Nephron (organoid): ENCODE measurements around the gene FEV.

Source experiments
- H3K27ac Mint-ChIP-seq, 3 experiments: 2 replicates each; pipeline ENCODE4 v1.8.0; 2020; ENCODE audit warnings: mixed read lengths in 3 of 3, mild to moderate bottlenecking in 2 of 3, moderate library complexity in 1 of 3
- H3K27me3 Mint-ChIP-seq: 2 replicates; pipeline ENCODE4 v1.8.0; 2021; ENCODE audit warnings: low read depth, mild to moderate bottlenecking, moderate library complexity, mixed read lengths
- H3K36me3 Mint-ChIP-seq: 2 replicates; pipeline ENCODE4 v1.8.0; 2020; ENCODE audit warnings: low read depth, mixed read lengths
- H3K4me1 Mint-ChIP-seq: 2 replicates; pipeline ENCODE4 v1.8.0; 2020; ENCODE audit warnings: mixed read lengths
- H3K4me3 Mint-ChIP-seq, 3 experiments: 2 replicates each; pipeline ENCODE4 v1.8.0; 2020; ENCODE audit warnings: mild to moderate bottlenecking in 3 of 3, mixed read lengths in 3 of 3, moderate library complexity in 2 of 3
- H3K9me3 Mint-ChIP-seq: 2 replicates; pipeline ENCODE4 v1.8.0; 2020; ENCODE audit warnings: mixed read lengths
- CTCF ChIP-seq, 3 experiments: fragments of 200-600 bp; sonication (generic); IDR thresholded peaks; one replicate each; pipeline ENCODE4 v1.5.0; 2021; ENCODE audit warnings: antibody characterized with exemption in 3 of 3; ENCODE audit not compliant: unreplicated experiment in 3 of 3

FEV gene

GRCh38 chr2:218993345-218994315 is 8.6 kb upstream of the FEV start, which contains the start of gene CRYBA2:
TSS of gene CRYBA2 (minus strand) at chr2:218993422. CDS start at chr2:218993176, 246 bp downstream.
- H3K9me3 Mint-ChIP-seq: peaks cover 5% of the 10 kb centered on the region
- no peaks in the 10 kb centered on the region for H3K4me1 Mint-ChIP-seq
- TF ChIP-seq CTCF (IDR thresholded peaks at IDR 0.05; ENCODE audit: unreplicated experiment in 3 of 3): no peak
- no peak within 1 kb of the TSS for H3K27ac Mint-ChIP-seq
- H3K36me3 Mint-ChIP-seq: no peaks in the 10 kb centered on the region
- H3K4me3 Mint-ChIP-seq: no peak within 1 kb of the TSS
- H3K27me3 Mint-ChIP-seq: peaks cover 95% of the 10 kb centered on the region

- Mint-ChIP-seq H3K4me1 (no peaks in the 10 kb centered on the region), H3K27ac (no peak overlapping the region), H3K9me3 (peaks cover 5% of the 10 kb centered on the region), H3K27me3 (peaks cover 95% of the 10 kb centered on the region), H3K36me3 (no peaks in the 10 kb centered on the region), H3K4me3 (no peak overlapping the region)
- TF ChIP-seq CTCF (IDR thresholded peaks at IDR 0.05; ENCODE audit: unreplicated experiment in 3 of 3): no peak
Measured at GRCh38 chr2:218992703-218993344, 7.8 kb upstream of the FEV start.

- no peak overlapping the region for H3K27ac Mint-ChIP-seq
- TF ChIP-seq CTCF (IDR thresholded peaks at IDR 0.05; ENCODE audit: unreplicated experiment in 3 of 3): no peak
- H3K36me3 Mint-ChIP-seq: no peaks in the 10 kb centered on the region
- H3K4me1 Mint-ChIP-seq: no peaks in the 10 kb centered on the region
- peak overlapping the region in 1 of 3 experiments; percentile 8 for H3K4me3 Mint-ChIP-seq
- H3K9me3 Mint-ChIP-seq: peaks cover 7% of the 10 kb centered on the region
- peaks cover 95% of the 10 kb centered on the region for H3K27me3 Mint-ChIP-seq
Measured at GRCh38 chr2:218992196-218992595, 7.2 kb upstream of the FEV start.

GRCh38 chr2:218991674-218992168 is 6.7 kb upstream of the FEV start:
- Mint-ChIP-seq H3K27ac (no peak overlapping the region), H3K9me3 (peaks cover 7% of the 10 kb centered on the region), H3K36me3 (no peaks in the 10 kb centered on the region), H3K4me1 (no peaks in the 10 kb centered on the region), H3K27me3 (peaks cover 95% of the 10 kb centered on the region), H3K4me3 (peak overlapping the region in 2 of 3 experiments; percentile 8 to 29)
- TF ChIP-seq CTCF (IDR thresholded peaks at IDR 0.05; ENCODE audit: unreplicated experiment in 3 of 3): no peak

GRCh38 chr2:218990612-218991011 is 5.6 kb upstream of the FEV start:
- Mint-ChIP-seq H3K9me3 (peaks cover 7% of the 10 kb centered on the region), H3K4me1 (no peaks in the 10 kb centered on the region), H3K4me3 (no peak overlapping the region), H3K36me3 (no peaks in the 10 kb centered on the region), H3K27ac (no peak overlapping the region), H3K27me3 (peaks cover 95% of the 10 kb centered on the region)
- TF ChIP-seq CTCF (IDR thresholded peaks at IDR 0.05; ENCODE audit: unreplicated experiment in 3 of 3): no peak
